ENCODE measurements around the gene PDCD4. TPM values are rescaled to one million over a fixed set of nuclear protein-coding genes. Genes with fewer than 3 reads are reported as not detected.
A peak's percentile ranks its signal among the peaks of the same experiment; 100 is the strongest.

Gene PDCD4
- total and polyA plus RNA-seq, 10 of the 15 experiments (the other 5 are each of a cell fraction or from before 2014, with no cell fraction given): 101 to 372 (median 171) TPM

DNA sequence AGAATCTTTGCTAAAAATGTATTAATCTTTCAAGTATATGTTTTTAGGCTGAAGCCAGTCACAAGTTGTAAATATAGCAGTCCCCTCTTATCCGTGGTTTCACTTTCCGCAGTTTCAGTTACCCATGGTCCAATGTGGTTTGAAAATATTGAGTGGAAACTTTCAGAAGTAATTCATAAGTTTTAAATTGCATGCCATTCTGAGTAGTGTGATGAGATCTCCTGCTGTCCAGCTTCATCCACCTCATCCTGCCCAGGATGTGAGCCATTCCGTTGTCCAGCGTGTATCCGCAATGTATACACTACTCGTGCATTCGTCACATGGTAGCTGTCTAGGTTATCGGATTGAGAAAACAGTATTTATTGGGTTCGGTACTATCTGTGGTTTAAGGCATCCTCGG lies 12.2 kb downstream of the PDCD4 start:
- Histone ChIP-seq H3K27ac (ENCODE audit: control insufficient read depth, insufficient read depth) (no peak overlapping the region), H3K4me1 (ENCODE audit: control insufficient read depth, insufficient read depth, low read length) (peaks cover 6% of the 10 kb centered on the region), H3K9ac (ENCODE audit: control insufficient read depth, insufficient read depth, low read length) (no peak overlapping the region), H3K27me3 (replicated peaks in 1 of 2; ENCODE audit: control insufficient read depth in 2 of 2, insufficient read depth in 2 of 2, low read length in 1 of 2) (no peaks in the 10 kb centered on the region), H3K9me3 (replicated peaks; ENCODE audit: control insufficient read depth, insufficient read depth, low read length) (no peaks in the 10 kb centered on the region), H3K4me3 (no peak overlapping the region; the same call in 1 of the 2 replicates), H2AFZ (ENCODE audit: control insufficient read depth, low read depth, low read length) (no peak overlapping the region), H3K4me2 (ENCODE audit: control insufficient read depth, insufficient read depth) (peak overlapping the region; percentile 73), H3K36me3 (ENCODE audit: control insufficient read depth in 2 of 2, insufficient read depth in 2 of 2, low read length in 1 of 2) (peaks cover 2 to 36% of the 10 kb centered on the region in 2 experiments; a peak in 3 of 4 replicates), H3K79me2 (ENCODE audit: control insufficient read depth, insufficient read depth, low read length) (peaks cover 33% of the 10 kb centered on the region), H4K20me1 (ENCODE audit: control insufficient read depth, insufficient read depth) (no peaks in the 10 kb centered on the region)
- RAD21 ChIA-PET (ENCODE audit: unreplicated experiment): interaction anchor here (1.1 to 4.4 kb wide), 6 partner anchors 9 to 81 kb away, joined by 3 to 37 read pairs (median 12); partner anchors contain the start of genes BBIP1 and SHOC2
- SMC1A ChIA-PET (ENCODE audit: uncharacterized antibody, unreplicated experiment): interaction anchor here (0.9 to 11.1 kb wide), 7 partner anchors 8 to 273 kb away, joined by 3 to 102 read pairs (median 11); no protein-coding TSS in a partner anchor
- WGBS (ENCODE audit: insufficient coverage, insufficient replicate concordance, low lambda C conversion rate, missing lambda C conversion rate): 85% methylated on average over 10 of the region's 10 CpGs
- intact Hi-C loops (cut with micrococcal nuclease; ENCODE audit: unreplicated experiment) (no loop called here), in situ Hi-C loops (cut with MboI) (no loop called here)
- TSS peak; percentile 17 for BruUV-seq (replicated peaks)
- peak; percentile 5; the same call in 2 of the 3 replicates for ATAC-seq
- POLR2A ChIA-PET: interaction anchor here (0.6 to 0.9 kb wide), 2 partner anchors 11 to 14 kb away, joined by 3 read pairs; no protein-coding TSS in a partner anchor
- no peak for DNase-seq (ENCODE audit: low read depth, low spot score)
- CTCF ChIA-PET: interaction anchor here (0.6 to 3.4 kb wide), 5 partner anchors 8 to 80 kb away, joined by 3 to 35 read pairs (median 6); no protein-coding TSS in a partner anchor
- FAIRE-seq: no peak
- TF ChIP-seq POLR2AphosphoS2 (IDR thresholded peaks at IDR 0.05; ENCODE audit: low read depth, low read length) (no peak), MEF2A (IDR thresholded peaks at IDR 0.05; ENCODE audit: insufficient read depth, low read depth, low read length) (0 out of 2 replicates have a peak, but pooled peaks have one; percentile 15), RUNX3 (IDR thresholded peaks at IDR 0.05; ENCODE audit: low read length) (0 out of 2 replicates have a peak, but pooled peaks have one; percentile 27)

DNA sequence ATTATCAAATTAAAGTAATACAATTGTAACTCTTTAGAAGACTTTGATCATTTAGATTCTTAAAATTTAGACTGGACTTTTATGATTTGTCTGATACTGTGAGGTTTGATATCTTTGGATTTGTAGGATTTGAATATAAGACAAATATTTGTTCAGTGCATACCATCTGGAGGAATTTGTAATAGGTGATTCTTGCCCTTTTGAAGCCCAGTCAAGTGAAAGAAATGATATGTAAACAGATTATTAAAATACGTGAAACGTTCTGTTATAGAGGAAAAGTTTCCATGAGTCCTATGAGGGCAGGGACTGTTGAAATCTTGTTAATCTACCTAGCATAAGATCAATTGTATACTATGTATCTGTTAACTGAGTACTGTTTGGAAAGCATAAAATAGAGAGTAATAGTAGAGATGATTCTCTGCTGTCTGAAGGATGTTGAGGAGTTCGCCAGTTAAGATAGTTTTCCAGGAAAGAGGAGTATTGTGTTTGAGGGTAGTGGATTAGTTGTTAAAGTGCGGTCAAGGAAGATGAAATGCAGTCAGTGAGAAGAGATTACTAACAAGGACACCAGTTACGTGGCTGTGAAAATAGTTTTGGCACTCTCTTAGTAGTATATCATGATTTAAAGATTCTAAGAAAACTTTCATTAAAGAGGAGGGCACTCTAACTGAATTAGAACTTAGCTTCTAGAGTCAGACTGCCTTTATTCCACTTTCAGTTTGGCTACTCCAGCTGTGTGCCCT lies 14.4 kb downstream of the PDCD4 start:
- Histone ChIP-seq H3K4me3 (no peak overlapping the region), H3K79me2 (ENCODE audit: control insufficient read depth, insufficient read depth, low read length) (peaks cover 25% of the 10 kb centered on the region), H3K27me3 (replicated peaks in 1 of 2; ENCODE audit: control insufficient read depth in 2 of 2, insufficient read depth in 2 of 2, low read length in 1 of 2) (no peaks in the 10 kb centered on the region), H4K20me1 (ENCODE audit: control insufficient read depth, insufficient read depth) (no peaks in the 10 kb centered on the region), H3K27ac (ENCODE audit: control insufficient read depth, insufficient read depth) (no peak overlapping the region), H3K36me3 (ENCODE audit: control insufficient read depth in 2 of 2, insufficient read depth in 2 of 2, low read length in 1 of 2) (peaks cover 2 to 37% of the 10 kb centered on the region in 2 experiments; a peak in 3 of 4 replicates), H3K9ac (ENCODE audit: control insufficient read depth, insufficient read depth, low read length) (no peak overlapping the region), H3K4me2 (ENCODE audit: control insufficient read depth, insufficient read depth) (no peak overlapping the region), H3K9me3 (replicated peaks; ENCODE audit: control insufficient read depth, insufficient read depth, low read length) (no peaks in the 10 kb centered on the region), H3K4me1 (ENCODE audit: control insufficient read depth, insufficient read depth, low read length) (peaks cover 6% of the 10 kb centered on the region), H2AFZ (ENCODE audit: control insufficient read depth, low read depth, low read length) (no peak overlapping the region)
- CTCF ChIA-PET: interaction anchor here (0.6 to 2.5 kb wide), 5 partner anchors 9 to 83 kb away, joined by 3 to 25 read pairs (median 6); partner anchors contain the start of gene PDCD4
- SMC1A ChIA-PET (ENCODE audit: uncharacterized antibody, unreplicated experiment): interaction anchor here (1.1 to 11.1 kb wide), 16 partner anchors 10 to 274 kb away, joined by 3 to 102 read pairs (median 7); partner anchors contain the start of gene PDCD4
- no TSS peak for BruUV-seq (replicated peaks)
- POLR2A ChIA-PET: interaction anchor here (0.9 to 2.6 kb wide), 6 partner anchors 7 to 32 kb away, joined by 3 to 12 read pairs (median 4); partner anchors contain the start of gene BBIP1
- RAD21 ChIA-PET (ENCODE audit: unreplicated experiment): interaction anchor here (0.7 to 2.6 kb wide), 7 partner anchors 8 to 296 kb away, joined by 3 to 22 read pairs (median 3); no protein-coding TSS in a partner anchor
- in situ Hi-C loops (cut with MboI) (no loop called here), intact Hi-C loops (cut with micrococcal nuclease; ENCODE audit: unreplicated experiment) (no loop called here)
- WGBS (ENCODE audit: insufficient coverage, insufficient replicate concordance, low lambda C conversion rate, missing lambda C conversion rate): 68% methylated on average over 5 of the region's 5 CpGs
- no peak for FAIRE-seq
- no peak for DNase-seq (ENCODE audit: low read depth, low spot score)
- ATAC-seq: peak; percentile 14; the same call in 2 of the 3 replicates
- TF ChIP-seq NR2F1 (conservative IDR thresholded peaks at IDR 0.05) (no peak), NFIC (IDR thresholded peaks at IDR 0.05; ENCODE audit: low read depth, low read length) (no peak), SRF (IDR thresholded peaks at IDR 0.05; ENCODE audit: low read depth in 2 of 2, low read length in 2 of 2) (no peak), BHLHE40 (IDR thresholded peaks at IDR 0.05; ENCODE audit: borderline replicate concordance in 1 of 2, low read depth in 2 of 2, low read length in 1 of 2) (no peak), TCF12 (IDR thresholded peaks at IDR 0.05; ENCODE audit: low read depth, low read length) (no peak), CREB1 (IDR thresholded peaks at IDR 0.05; ENCODE audit: low read depth) (no peak)
- TF ChIP-seq, protein P1, sequence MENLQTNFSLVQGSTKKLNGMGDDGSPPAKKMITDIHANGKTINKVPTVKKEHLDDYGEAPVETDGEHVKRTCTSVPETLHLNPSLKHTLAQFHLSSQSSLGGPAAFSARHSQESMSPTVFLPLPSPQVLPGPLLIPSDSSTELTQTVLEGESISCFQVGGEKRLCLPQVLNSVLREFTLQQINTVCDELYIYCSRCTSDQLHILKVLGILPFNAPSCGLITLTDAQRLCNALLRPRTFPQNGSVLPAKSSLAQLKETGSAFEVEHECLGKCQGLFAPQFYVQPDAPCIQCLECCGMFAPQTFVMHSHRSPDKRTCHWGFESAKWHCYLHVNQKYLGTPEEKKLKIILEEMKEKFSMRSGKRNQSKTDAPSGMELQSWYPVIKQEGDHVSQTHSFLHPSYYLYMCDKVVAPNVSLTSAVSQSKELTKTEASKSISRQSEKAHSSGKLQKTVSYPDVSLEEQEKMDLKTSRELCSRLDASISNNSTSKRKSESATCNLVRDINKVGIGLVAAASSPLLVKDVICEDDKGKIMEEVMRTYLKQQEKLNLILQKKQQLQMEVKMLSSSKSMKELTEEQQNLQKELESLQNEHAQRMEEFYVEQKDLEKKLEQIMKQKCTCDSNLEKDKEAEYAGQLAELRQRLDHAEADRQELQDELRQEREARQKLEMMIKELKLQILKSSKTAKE (IDR thresholded peaks at IDR 0.05; ENCODE audit: low read depth, poor library complexity, severe bottlenecking): no peak
- TF ChIP-seq, protein P2, sequence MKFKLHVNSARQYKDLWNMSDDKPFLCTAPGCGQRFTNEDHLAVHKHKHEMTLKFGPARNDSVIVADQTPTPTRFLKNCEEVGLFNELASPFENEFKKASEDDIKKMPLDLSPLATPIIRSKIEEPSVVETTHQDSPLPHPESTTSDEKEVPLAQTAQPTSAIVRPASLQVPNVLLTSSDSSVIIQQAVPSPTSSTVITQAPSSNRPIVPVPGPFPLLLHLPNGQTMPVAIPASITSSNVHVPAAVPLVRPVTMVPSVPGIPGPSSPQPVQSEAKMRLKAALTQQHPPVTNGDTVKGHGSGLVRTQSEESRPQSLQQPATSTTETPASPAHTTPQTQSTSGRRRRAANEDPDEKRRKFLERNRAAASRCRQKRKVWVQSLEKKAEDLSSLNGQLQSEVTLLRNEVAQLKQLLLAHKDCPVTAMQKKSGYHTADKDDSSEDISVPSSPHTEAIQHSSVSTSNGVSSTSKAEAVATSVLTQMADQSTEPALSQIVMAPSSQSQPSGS (IDR thresholded peaks at IDR 0.05; ENCODE audit: low read length): no peak

Data from GM12878 (cell line).